Measurements from ENCODE around the gene RAD51B.

RAD51B gene

GRCh38 chr14:68358500-68358899 is 538.9 kb downstream of the RAD51B start:
- no peak for TF ChIP-seq CTCF (IDR thresholded peaks at IDR 0.05; ENCODE audit: low read depth, low read length, missing control alignments)
- Histone ChIP-seq H3K36me3 (replicated peaks) (no peaks in the 10 kb centered on the region), H3K27me3 (replicated peaks) (no peaks in the 10 kb centered on the region), H3K4me3 (ENCODE audit: low read depth, low read length) (no peak overlapping the region), H3K27ac (no peak overlapping the region)
- in situ Hi-C loops (cut with HindIII; ENCODE audit: low pct_ligation_motif_present, low sequenced_read_pairs) = no loop called here
- DNase-seq = no peak

- Histone ChIP-seq H3K27me3 (replicated peaks) (no peaks in the 10 kb centered on the region), H3K4me3 (ENCODE audit: low read depth, low read length) (no peak overlapping the region), H3K27ac (no peak overlapping the region), H3K36me3 (replicated peaks) (no peaks in the 10 kb centered on the region)
- TF ChIP-seq CTCF (IDR thresholded peaks at IDR 0.05; ENCODE audit: low read depth, low read length, missing control alignments) = no peak
- DNase-seq = no peak
- in situ Hi-C loops (cut with HindIII; ENCODE audit: low pct_ligation_motif_present, low sequenced_read_pairs) = no loop called here
Observed at GRCh38 chr14:68359022-68359836, 539.6 kb downstream of the RAD51B start.

GRCh38 chr14:68359837-68360552 is 540.4 kb downstream of the RAD51B start:
- Histone ChIP-seq H3K36me3 (replicated peaks) (no peaks in the 10 kb centered on the region), H3K4me3 (ENCODE audit: low read depth, low read length) (no peak overlapping the region), H3K27ac (no peak overlapping the region), H3K27me3 (replicated peaks) (no peaks in the 10 kb centered on the region)
- no peak for TF ChIP-seq CTCF (IDR thresholded peaks at IDR 0.05; ENCODE audit: low read depth, low read length, missing control alignments)
- no peak for DNase-seq
- in situ Hi-C loops (cut with HindIII; ENCODE audit: low pct_ligation_motif_present, low sequenced_read_pairs) = no loop called here

GRCh38 chr14:68361231-68361630 is 541.7 kb downstream of the RAD51B start:
- Histone ChIP-seq H3K27ac (peak overlapping the region; percentile 22), H3K36me3 (replicated peaks) (no peaks in the 10 kb centered on the region), H3K4me3 (ENCODE audit: low read depth, low read length) (no peak overlapping the region), H3K27me3 (replicated peaks) (no peaks in the 10 kb centered on the region)
- no peak for TF ChIP-seq CTCF (IDR thresholded peaks at IDR 0.05; ENCODE audit: low read depth, low read length, missing control alignments)
- in situ Hi-C loops (cut with HindIII; ENCODE audit: low pct_ligation_motif_present, low sequenced_read_pairs) = no loop called here
- DNase-seq = peak; percentile 64

- TF ChIP-seq CTCF (IDR thresholded peaks at IDR 0.05; ENCODE audit: low read depth, low read length, missing control alignments) = no peak
- in situ Hi-C loops (cut with HindIII; ENCODE audit: low pct_ligation_motif_present, low sequenced_read_pairs) = no loop called here
Observed at GRCh38 chr14:68362846-68363245, 543.3 kb downstream of the RAD51B start.

More at GRCh38 chr14:68362846-68363245, 543.3 kb downstream of the RAD51B start:
- no peak overlapping the region for H3K4me3 ChIP-seq (ENCODE audit: low read depth, low read length)
- no peaks in the 10 kb centered on the region for H3K36me3 ChIP-seq (replicated peaks)
- no peaks in the 10 kb centered on the region for H3K27me3 ChIP-seq (replicated peaks)
- DNase-seq = no peak
- H3K27ac ChIP-seq = no peak overlapping the region
